Colon (tissue), 2 donors: ENCODE measurements around the gene DBNDD1.

ENCODE experiments used
- FAIRE-seq: peaks from 2 replicates; lab custom pipeline; 2012; peaks lifted over from hg19 to GRCh38; lab: Jason Lieb, UNC
- donor health status: control.
- donor health status: control.

The DBNDD1 gene

GRCh38 chr16:90035902-90036301, 16.6 kb upstream of the DBNDD1 start:
- FAIRE-seq, result no peak

- FAIRE-seq, result no peak
These were observed 15.2 kb upstream of the DBNDD1 start for GRCh38 chr16:90034504-90034903.

GRCh38 chr16:90033387-90033786, 14.1 kb upstream of the DBNDD1 start:
- FAIRE-seq, result no peak

GRCh38 chr16:90032674-90033331, 13.5 kb upstream of the DBNDD1 start:
- no peak for FAIRE-seq

GRCh38 chr16:90031931-90032673, 12.8 kb upstream of the DBNDD1 start:
- no peak for FAIRE-seq

- FAIRE-seq, result no peak
These were observed 12.1 kb upstream of the DBNDD1 start for GRCh38 chr16:90031186-90031930.

GRCh38 chr16:90028985-90029384, 9.7 kb upstream of the DBNDD1 start:
- no peak for FAIRE-seq

- FAIRE-seq, result no peak
These were observed 8.4 kb upstream of the DBNDD1 start for GRCh38 chr16:90027611-90028010.

- FAIRE-seq, result no peak
These were observed 6.9 kb upstream of the DBNDD1 start for GRCh38 chr16:90026135-90026534.

- FAIRE-seq, result no peak
These were observed 3.8 kb upstream of the DBNDD1 start for GRCh38 chr16:90023078-90023447.

GRCh38 chr16:90022209-90023077, 3.2 kb upstream of the DBNDD1 start:
- FAIRE-seq, result no peak

GRCh38 chr16:90020838-90021382, 1.7 kb upstream of the DBNDD1 start:
- no peak for FAIRE-seq

- FAIRE-seq, result no peak
These were observed 1.1 kb upstream of the DBNDD1 start for GRCh38 chr16:90020260-90020837.

- FAIRE-seq, result no peak
These were observed 445 bp upstream of the DBNDD1 start for GRCh38 chr16:90019543-90020259.

GRCh38 chr16:90018297-90018651, 982 bp downstream of the DBNDD1 start:
- no peak for FAIRE-seq

GRCh38 chr16:90016339-90016950, 2.8 kb downstream of the DBNDD1 start:
- no peak for FAIRE-seq

GRCh38 chr16:90015586-90016338, 3.5 kb downstream of the DBNDD1 start:
- no peak for FAIRE-seq

- FAIRE-seq, result no peak
These were observed 6.1 kb downstream of the DBNDD1 start for GRCh38 chr16:90012991-90013745.

GRCh38 chr16:90011908-90012501, 7.3 kb downstream of the DBNDD1 start:
- no peak for FAIRE-seq
